PC-3 (cell line): ENCODE results near the gene ATP2B2. TPM values are rescaled to one million over a fixed set of nuclear protein-coding genes. Genes with fewer than 3 reads are reported as not detected.

Experiments
- ATAC-seq: fragments of 200-7000 bp; cut with Tn5 transposase; 2 replicates; pipeline ENCODE4 v1.9.1; 2020; ENCODE audit warnings: mild to moderate bottlenecking, moderate library complexity
- BruUV-seq: library from RNA; stranded (reverse); fragments of 400-500 nt; replicated peaks from 2 replicates; lab custom pipeline; 2021; lab: Mats Ljungman, UMichigan
- CTCF ChIA-PET: fragments of 300-600 bp; sonication (Branson Sonifier 250); formaldehyde crosslinking; loops from one replicate; lab custom pipeline; 2022; ENCODE audit warnings: antibody characterized with exemption; lab: Charles Lee
- POLR2A ChIA-PET: fragments of 300-600 bp; sonication (Branson Sonifier 250); formaldehyde crosslinking; loops from one replicate; lab custom pipeline; 2022; ENCODE audit warnings: antibody characterized with exemption; ENCODE audit not compliant: unreplicated experiment; lab: Charles Lee
- DNase-seq: peaks from one replicate; pipeline ENCODE4 v3.0.0-alpha.2; 2015
- H2AFZ ChIP-seq: fragments of 300-600 bp; sonication (generic); 2 replicates; pipeline ENCODE4 v1.6.0; 2016; ENCODE audit warnings: antibody characterized with exemption, low read length
- H3F3A ChIP-seq: fragments of 300-600 bp; sonication (generic); one replicate; pipeline ENCODE4 v1.6.0; 2017; ENCODE audit warnings: antibody characterized with exemption, low read length, control low read depth, mild to moderate bottlenecking; ENCODE audit not compliant: unreplicated experiment
- H3K27ac ChIP-seq: fragments of 300-600 bp; sonication (generic); 2 replicates; pipeline ENCODE4 v1.5.1; 2016; ENCODE audit warnings: mild to moderate bottlenecking, low read length
- H3K27me3 ChIP-seq: fragments of 300-600 bp; sonication (generic); 2 replicates; pipeline ENCODE4 v1.6.1; 2016; ENCODE audit warnings: low read length, mixed read lengths
- H3K36me3 ChIP-seq: fragments of 300-600 bp; sonication (generic); 2 replicates; pipeline ENCODE4 v1.6.1; 2016; ENCODE audit warnings: low read depth, mixed run types, low read length, mixed read lengths
- H3K4me1 ChIP-seq: fragments of 300-600 bp; sonication (generic); 2 replicates; pipeline ENCODE4 v1.5.1; 2016; ENCODE audit warnings: low read length; ENCODE audit not compliant: insufficient read depth
- H3K4me2 ChIP-seq: fragments of 300-600 bp; sonication (generic); 2 replicates; pipeline ENCODE4 v1.6.0; 2016; ENCODE audit warnings: low read length
- H3K4me3 ChIP-seq: fragments of 300-600 bp; sonication (generic); 2 replicates; pipeline ENCODE4 v1.5.1; 2016; ENCODE audit warnings: mild to moderate bottlenecking, low read length, mixed read lengths
- H3K79me2 ChIP-seq: fragments of 300-600 bp; sonication (generic); 2 replicates; pipeline ENCODE4 v1.6.1; 2017; ENCODE audit warnings: low read length, mixed read lengths
- H3K9ac ChIP-seq: fragments of 300-600 bp; sonication (generic); 2 replicates; pipeline ENCODE4 v1.6.0; 2016; ENCODE audit warnings: mild to moderate bottlenecking, low read length
- H3K9me2 ChIP-seq: fragments of 300-600 bp; sonication (generic); replicated peaks from 2 replicates; pipeline ENCODE4 v1.6.1; 2016; ENCODE audit warnings: mixed run types, low read length, mixed read lengths
- H3K9me3 ChIP-seq: fragments of 300-600 bp; sonication (generic); 2 replicates; pipeline ENCODE4 v1.6.1; 2016; ENCODE audit warnings: low read length, mixed read lengths
- H4K20me1 ChIP-seq: fragments of 300-600 bp; sonication (generic); 2 replicates; pipeline ENCODE4 v1.6.1; 2016; ENCODE audit warnings: low read length, mixed read lengths
- EZH2 ChIP-seq: fragments of 300-600 bp; sonication (generic); IDR thresholded peaks from one replicate; pipeline ENCODE4 v1.6.1; 2017; ENCODE audit warnings: antibody characterized with exemption, mild to moderate bottlenecking, low read length; ENCODE audit not compliant: unreplicated experiment
- EZH2phosphoT487 ChIP-seq: fragments of 300-600 bp; sonication (generic); IDR thresholded peaks from 2 replicates; pipeline ENCODE4 v1.6.1; 2018; ENCODE audit warnings: mild to moderate bottlenecking, antibody characterized with exemption, low read length, borderline replicate concordance
- intact Hi-C: fragments of 100-400 bp; cut with micrococcal nuclease; formaldehyde crosslinking; loops from 2 replicates; pipeline ENCODE4 v1.9.0; 2023
- total RNA-seq: library from RNA; depleted of rRNA; stranded (reverse); fragments of >200 nt; gene quantifications from 2 replicates; pipeline ENCODE4 v1.2.3, GENCODE V29; 2014
- TF ChIP-seq, protein P1 (sequence below): fragments of 300-600 bp; sonication (generic); conservative IDR thresholded peaks from 2 replicates; pipeline ENCODE4 v1.5.1; 2017; ENCODE audit warnings: antibody characterized with exemption, low read depth, mild to moderate bottlenecking, low read length

Gene ATP2B2
- total RNA-seq, 1 experiment from 2014 or later: not detected

DNA sequence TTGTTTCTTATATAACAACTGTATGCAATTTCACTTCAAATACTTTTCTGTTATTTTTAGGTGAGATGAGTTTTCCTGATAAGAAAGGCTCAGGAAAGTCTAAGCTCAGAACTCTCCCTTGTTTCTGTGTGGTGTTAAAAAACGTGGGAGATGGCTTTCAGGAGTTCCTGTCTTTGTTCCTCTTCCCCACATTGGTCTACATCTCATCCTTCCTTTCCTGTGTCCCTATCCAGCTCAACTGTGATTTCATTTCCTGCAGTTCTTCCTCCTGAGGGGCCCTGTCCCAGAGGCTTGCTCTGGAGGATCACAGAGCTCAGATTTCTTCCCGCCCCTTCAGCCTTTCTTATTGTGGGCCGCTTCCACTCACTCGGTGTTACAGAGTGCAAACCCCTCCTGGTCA lies 195.7 kb downstream of the ATP2B2 start:
- TF ChIP-seq EZH2: no peak
- TF ChIP-seq, protein P1, sequence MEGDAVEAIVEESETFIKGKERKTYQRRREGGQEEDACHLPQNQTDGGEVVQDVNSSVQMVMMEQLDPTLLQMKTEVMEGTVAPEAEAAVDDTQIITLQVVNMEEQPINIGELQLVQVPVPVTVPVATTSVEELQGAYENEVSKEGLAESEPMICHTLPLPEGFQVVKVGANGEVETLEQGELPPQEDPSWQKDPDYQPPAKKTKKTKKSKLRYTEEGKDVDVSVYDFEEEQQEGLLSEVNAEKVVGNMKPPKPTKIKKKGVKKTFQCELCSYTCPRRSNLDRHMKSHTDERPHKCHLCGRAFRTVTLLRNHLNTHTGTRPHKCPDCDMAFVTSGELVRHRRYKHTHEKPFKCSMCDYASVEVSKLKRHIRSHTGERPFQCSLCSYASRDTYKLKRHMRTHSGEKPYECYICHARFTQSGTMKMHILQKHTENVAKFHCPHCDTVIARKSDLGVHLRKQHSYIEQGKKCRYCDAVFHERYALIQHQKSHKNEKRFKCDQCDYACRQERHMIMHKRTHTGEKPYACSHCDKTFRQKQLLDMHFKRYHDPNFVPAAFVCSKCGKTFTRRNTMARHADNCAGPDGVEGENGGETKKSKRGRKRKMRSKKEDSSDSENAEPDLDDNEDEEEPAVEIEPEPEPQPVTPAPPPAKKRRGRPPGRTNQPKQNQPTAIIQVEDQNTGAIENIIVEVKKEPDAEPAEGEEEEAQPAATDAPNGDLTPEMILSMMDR: no peak
- no peak for TF ChIP-seq EZH2phosphoT487
- Histone ChIP-seq H3K36me3 (peaks cover 61% of the 10 kb centered on the region), H4K20me1 (no peaks in the 10 kb centered on the region), H3K9me3 (no peaks in the 10 kb centered on the region), H3K4me1 (no peaks in the 10 kb centered on the region), H3K4me2 (no peak overlapping the region), H3K9ac (no peak overlapping the region), H3F3A (no peaks in the 10 kb centered on the region), H3K27ac (no peak overlapping the region), H3K4me3 (no peak overlapping the region), H3K79me2 (no peaks in the 10 kb centered on the region), H3K9me2 (no peaks in the 10 kb centered on the region), H2AFZ (no peak overlapping the region), H3K27me3 (no peaks in the 10 kb centered on the region)
- ChIA-PET CTCF (no interaction called here), POLR2A (no interaction called here)
- no TSS peak for BruUV-seq
- ATAC-seq (no peak), DNase-seq (no peak)
- intact Hi-C loops: no loop called here

- H3K9me3 ChIP-seq: no peaks in the 10 kb centered on the region
- POLR2A ChIA-PET: no interaction called here
- no peaks in the 10 kb centered on the region for H4K20me1 ChIP-seq
- BruUV-seq: no TSS peak
- no peak overlapping the region for H3K27ac ChIP-seq
- no peaks in the 10 kb centered on the region for H3K27me3 ChIP-seq
- no peaks in the 10 kb centered on the region for H3K9me2 ChIP-seq
- ATAC-seq (no peak), DNase-seq (no peak)
- intact Hi-C loops: no loop called here
- no peak overlapping the region for H3K4me2 ChIP-seq
- CTCF ChIA-PET: no interaction called here
- H3K79me2 ChIP-seq: no peaks in the 10 kb centered on the region
- H3F3A ChIP-seq: no peaks in the 10 kb centered on the region
- H3K4me3 ChIP-seq: no peak overlapping the region
- no peaks in the 10 kb centered on the region for H3K4me1 ChIP-seq
- no peak overlapping the region for H2AFZ ChIP-seq
- no peak overlapping the region for H3K9ac ChIP-seq
- no peak for TF ChIP-seq EZH2phosphoT487
- no peak for TF ChIP-seq EZH2
- TF ChIP-seq, protein P1: no peak
- peaks cover 64% of the 10 kb centered on the region for H3K36me3 ChIP-seq
Measured at GRCh38 chr3:10308678-10309077, 196.7 kb downstream of the ATP2B2 start.

GRCh38 chr3:10306156-10306555 lies 199.2 kb downstream of the ATP2B2 start:
- Histone ChIP-seq H4K20me1 (no peaks in the 10 kb centered on the region), H3K9me3 (no peaks in the 10 kb centered on the region), H3K27me3 (no peaks in the 10 kb centered on the region), H3K4me1 (no peaks in the 10 kb centered on the region), H2AFZ (no peak overlapping the region), H3K4me3 (no peak overlapping the region), H3F3A (no peaks in the 10 kb centered on the region), H3K9ac (no peak overlapping the region), H3K27ac (no peak overlapping the region), H3K4me2 (no peak overlapping the region), H3K9me2 (no peaks in the 10 kb centered on the region), H3K79me2 (no peaks in the 10 kb centered on the region), H3K36me3 (peaks cover 55% of the 10 kb centered on the region)
- POLR2A ChIA-PET: no interaction called here
- intact Hi-C loops: no loop called here
- ATAC-seq: no peak
- DNase-seq: no peak
- TF ChIP-seq, protein P1: no peak
- no peak for TF ChIP-seq EZH2
- no peak for TF ChIP-seq EZH2phosphoT487
- no TSS peak for BruUV-seq
- CTCF ChIA-PET: no interaction called here
